NCI-H2227 treated with DMSO at 0.1 percent for 48 hours (cell line): ENCODE data around the gene ERICH4.
"Not testable (repeated sequence)": the region's sequence is repeated elsewhere in the genome, so short reads cannot be mapped to it uniquely, and the experiment has no call there.

Experiments used
- DNase-seq: peaks from one replicate; lab custom pipeline; 2025; lab: John Stamatoyannopoulos, UW

Gene ERICH4

DNA sequence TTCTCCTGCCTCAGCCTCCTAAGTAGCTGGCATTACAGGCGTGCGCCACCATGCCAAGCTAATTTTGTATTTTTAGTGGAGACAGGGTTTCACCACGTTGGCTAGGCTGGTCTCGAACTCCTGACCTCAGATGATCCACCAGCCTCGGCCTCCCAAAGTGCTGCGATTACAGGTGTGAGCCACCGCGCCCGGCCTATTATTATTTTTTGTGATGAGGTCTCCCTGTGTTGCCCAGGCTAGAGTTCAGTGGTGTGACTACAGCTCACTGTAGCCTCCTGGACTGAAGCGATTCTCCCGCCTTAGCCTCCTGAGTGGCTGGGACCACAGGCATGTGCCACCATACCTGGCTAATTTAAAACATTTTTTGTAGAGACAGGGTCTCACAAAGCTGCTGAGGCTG, 7.6 kb upstream of the ERICH4 start:
- DNase-seq = not testable (repeated sequence)

- DNase-seq = no peak
These were observed 6.9 kb upstream of the ERICH4 start for GRCh38 chr19:41435936-41436673.

GRCh38 chr19:41436674-41436951, 6.3 kb upstream of the ERICH4 start:
- no peak for DNase-seq

GRCh38 chr19:41437944-41438574, 4.9 kb upstream of the ERICH4 start:
- no peak for DNase-seq

DNA sequence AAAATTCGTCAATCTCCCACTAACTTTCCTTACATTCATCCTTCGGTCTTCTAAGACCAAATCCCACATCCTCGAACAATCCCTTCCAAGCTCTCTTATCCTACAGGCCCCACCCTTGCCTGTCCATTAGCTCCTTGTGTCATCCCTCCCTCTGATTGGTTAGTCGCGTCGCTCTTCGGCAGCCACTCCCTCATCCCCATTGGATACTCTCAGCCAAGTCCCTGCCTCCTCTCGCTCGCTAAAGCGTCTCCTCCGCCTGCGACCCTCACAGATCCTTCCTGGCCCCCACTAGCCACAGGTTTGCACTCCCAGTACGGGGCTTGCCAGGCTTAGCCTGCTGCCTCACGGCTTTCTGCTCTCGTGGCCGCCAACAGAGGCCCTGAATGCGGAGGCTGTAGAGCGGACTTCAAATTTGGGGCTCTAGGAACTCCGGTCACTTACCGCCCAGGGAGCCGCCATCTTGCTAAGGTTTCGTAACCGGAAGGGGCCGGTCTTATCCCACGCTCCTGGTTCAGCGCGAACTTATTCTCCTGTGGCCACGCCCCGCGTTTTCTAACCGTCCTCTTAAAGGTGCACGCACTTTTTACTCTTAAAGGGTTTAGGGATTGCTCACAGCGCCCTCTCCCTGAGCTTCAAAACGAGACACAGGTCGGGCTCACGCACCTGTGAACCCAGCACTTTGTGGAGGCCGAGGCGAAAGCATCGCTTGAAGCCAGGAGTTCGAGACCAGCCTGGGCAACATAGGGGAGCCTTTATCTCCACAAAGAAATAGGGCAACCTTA, 3.3 kb upstream of the ERICH4 start, which contains the start of gene DMAC2:
Gene DMAC2, minus strand, starts transcription at position 472 of the 782 bp plus-strand sequence. Its CDS starts 13 bp downstream, at position 459.
- DNase-seq = peak; percentile 100

DNA sequence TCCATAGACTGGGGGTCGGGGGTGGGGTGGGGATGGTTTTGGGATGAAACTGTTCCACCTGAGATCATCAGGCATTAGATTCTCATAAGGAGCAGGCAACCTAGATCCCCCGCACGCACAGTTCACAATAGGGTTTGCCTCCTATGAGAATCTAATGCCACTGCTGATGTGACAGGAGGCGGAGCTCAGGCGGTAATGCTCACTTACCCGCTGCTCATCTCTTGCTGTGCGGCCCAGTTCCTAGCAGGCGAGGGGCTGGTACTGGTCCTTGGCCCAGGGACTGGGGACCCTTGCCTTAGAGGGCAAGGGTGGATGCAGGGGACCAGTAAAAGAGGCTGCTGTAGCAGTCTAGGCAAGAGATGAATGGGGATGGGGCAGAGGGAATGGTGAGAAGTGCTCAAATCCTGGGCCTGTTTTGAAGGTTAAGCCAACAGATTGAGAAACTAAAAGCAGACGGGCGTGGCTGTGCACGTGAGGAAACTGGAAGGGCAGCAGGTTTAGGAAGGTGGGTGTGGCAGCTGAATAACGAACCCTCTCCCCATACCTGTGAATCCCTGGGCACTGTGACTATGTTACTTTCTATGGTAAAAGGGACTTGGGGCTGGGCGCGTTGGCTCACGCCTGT, 1.5 kb upstream of the ERICH4 start:
- no peak for DNase-seq

- DNase-seq = no peak
These were observed 978 bp downstream of the ERICH4 start for GRCh38 chr19:41443813-41444455.

DNA sequence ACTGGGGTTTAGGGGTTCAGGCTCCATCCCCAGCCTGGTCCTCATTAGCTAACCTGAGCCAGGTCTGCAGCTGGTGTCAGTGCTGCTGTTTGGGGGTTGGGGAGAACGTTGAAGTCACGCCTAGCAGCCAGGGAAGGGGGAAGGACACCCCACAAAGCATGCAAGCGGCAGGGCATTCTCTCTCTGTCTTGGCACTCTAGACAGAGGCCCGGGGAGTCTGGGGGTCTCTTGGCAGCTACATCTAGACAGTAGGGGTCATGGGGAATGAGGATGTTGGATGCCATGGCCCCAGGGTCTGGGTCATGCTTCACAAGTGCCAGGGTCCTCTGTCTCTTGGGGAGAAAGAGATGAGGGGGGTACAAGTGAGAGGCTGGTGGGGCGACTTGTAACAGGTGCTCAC, 2.6 kb downstream of the ERICH4 start:
- no peak for DNase-seq

DNA sequence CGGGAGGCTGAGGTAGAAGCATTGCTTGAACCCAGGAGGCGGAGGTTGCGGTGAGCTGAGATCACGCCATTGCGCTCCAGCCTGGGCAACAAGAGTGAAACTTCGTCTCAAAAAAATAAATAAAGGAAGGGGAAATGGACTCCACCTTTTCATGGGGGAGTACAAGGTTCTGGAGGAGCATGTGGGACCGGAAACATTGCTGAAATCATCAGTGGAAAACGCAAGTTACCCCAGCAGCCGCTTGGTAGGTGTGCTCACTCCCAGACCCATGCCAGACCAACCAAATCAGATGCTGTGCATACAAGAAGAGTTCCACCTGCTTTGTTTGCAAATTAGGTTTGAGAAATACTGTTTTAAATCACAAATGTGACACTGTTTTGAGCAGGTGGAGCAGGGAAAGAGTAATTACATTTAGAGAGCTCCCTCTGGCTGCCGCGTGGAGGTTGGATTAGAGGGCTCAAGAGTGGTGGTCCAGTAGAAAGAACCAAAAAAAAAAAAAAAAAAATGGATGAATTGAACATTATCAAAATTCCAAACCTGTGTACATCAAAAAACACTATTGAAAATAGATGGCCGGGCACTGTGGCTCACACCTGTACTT, 4.9 kb downstream of the ERICH4 start:
- no peak for DNase-seq

GRCh38 chr19:41449079-41449864, 6.3 kb downstream of the ERICH4 start:
- peak; percentile 86 for DNase-seq

DNA sequence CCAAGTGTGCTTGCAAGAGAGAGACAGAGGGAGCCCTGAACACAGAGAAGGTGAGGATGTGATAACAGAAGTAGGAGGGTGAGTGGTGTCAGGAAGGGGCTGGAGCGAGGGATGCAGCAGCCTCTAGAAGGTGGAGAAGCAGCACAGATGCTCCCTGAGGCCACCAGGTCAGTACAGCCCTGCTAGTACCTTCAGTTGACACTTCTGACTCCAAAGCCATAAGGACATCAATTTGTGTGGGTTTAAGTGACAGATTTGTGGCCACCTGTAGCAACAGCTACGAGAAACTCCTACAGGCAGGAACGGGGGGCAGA, 6.9 kb downstream of the ERICH4 start:
- DNase-seq = no peak

DNA sequence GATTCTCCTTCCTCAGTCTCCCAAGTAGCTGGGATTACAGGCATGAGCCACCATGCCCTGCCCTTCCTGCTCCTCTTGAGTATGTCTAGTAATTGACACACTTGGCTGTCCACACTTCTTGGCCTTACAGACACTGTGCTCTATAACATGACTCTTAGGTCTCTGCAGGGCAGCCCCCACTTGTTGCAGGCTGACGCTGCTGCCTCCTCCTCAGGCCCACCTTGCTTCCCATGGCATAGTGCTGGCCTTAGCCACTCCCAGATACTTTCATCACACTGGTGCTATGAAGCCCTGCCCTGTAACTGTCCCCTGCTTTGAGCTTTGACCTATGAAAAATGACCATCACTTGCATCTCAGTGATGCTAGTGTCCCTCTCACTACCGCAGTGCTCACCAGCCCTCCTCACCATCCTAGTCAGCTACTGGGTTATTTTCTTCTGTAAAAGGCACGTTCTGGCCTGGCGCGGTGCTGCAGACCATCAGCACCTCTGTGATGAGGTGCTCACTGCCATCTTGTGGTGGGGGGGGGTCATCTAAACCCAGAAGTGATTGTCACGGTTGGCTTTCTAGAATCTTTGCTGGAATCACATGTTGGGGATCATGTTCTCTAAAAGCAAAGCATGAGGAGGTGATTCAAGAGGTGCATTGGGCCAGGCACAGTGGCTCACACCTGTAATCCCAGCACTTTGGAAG, 9.8 kb downstream of the ERICH4 start:
- no peak for DNase-seq

DNA sequence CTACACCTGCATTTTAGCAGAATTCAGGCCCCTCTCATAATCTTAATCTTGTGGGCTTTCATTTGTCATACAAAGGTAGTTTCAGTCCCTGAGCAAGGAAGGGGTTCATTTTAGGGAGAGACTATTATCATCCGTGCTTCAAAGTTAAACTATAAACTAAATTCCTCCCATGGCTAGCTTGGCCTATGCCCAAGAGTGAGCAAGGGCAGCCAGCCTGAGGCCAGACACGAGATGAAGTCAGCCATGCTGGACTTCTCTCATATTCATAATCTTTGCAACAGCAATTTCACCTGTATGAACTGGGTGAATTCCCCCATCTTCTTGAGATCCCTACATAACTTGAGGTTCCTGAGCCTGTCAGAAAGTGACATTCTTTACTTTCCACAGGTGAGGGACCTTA, 13.0 kb downstream of the ERICH4 start:
- DNase-seq = no peak

GRCh38 chr19:41456342-41456918, 13.5 kb downstream of the ERICH4 start:
- DNase-seq = no peak

GRCh38 chr19:41457241-41457640, 14.3 kb downstream of the ERICH4 start:
- no peak for DNase-seq

DNA sequence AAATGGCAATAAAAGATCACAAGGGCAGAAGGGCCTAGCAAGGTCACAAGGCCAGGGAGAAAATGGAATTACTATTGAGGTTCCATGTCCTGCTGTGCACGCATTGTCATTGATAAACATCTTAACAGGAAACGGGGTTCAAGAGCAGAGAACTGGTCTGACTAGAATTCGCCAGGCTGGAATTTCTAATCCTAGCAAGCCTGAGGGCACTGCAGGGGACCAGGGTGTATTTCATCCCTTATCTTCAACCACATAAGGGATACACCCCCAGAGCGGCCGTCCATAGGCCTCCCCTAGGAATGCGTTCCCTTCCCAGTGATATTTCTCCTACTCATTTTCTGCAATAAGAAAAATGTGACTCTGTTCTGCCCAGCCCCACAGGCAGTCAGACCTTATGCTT, 19.5 kb downstream of the ERICH4 start:
- DNase-seq = no peak

GRCh38 chr19:41463257-41464256, 20.6 kb downstream of the ERICH4 start:
- not testable (repeated sequence) for DNase-seq

DNA sequence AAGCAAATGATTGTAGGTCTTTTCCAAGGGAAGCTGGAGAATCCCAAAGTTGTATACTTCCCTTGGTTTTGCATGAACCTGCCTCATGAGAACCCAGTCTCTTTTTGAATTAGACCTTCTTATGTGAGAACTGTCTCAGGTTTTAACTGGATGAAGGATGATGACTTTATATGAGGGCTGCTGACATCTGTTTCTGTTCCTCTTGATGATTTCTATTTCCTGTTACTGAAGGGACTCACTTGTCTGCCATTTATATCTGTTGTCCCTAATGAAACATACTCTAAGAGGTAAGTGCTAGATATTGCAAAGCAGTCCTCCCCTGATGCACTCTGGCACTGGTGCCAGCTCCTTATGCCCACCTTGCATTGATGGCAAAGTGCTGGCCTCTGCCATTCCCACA, 33.6 kb downstream of the ERICH4 start:
- no peak for DNase-seq

- DNase-seq = no peak
These were observed 35.2 kb downstream of the ERICH4 start for GRCh38 chr19:41478171-41478570.
